Astrocyte (in vitro differentiated cells and primary cell): Measurements from ENCODE around the gene RNF133.

Experiments
- CTCF ChIP-seq: IDR thresholded peaks from 2 replicates; pipeline ENCODE4 v1.5.1; 2011; ENCODE audit warnings: low read depth, mild to moderate bottlenecking, inconsistent platforms, low read length, moderate library complexity; ENCODE audit not compliant: insufficient read depth
- EZH2 ChIP-seq: IDR thresholded peaks from 2 replicates; pipeline ENCODE4 v1.6.1; 2012; ENCODE audit warnings: mild to moderate bottlenecking, low read length, inconsistent platforms; ENCODE audit not compliant: insufficient read depth

GRCh38 chr7:122702872-122703510 lies 4.1 kb upstream of the RNF133 start, which contains the start of gene RNF148:
- no peak for TF ChIP-seq CTCF
- no peak for TF ChIP-seq EZH2
